Sigmoid colon (tissue), 7 donors: Measurements from ENCODE around the gene MSH3. TPM values are rescaled to one million over a fixed set of nuclear protein-coding genes. Genes with fewer than 3 reads are reported as not detected.

Source experiments
- DNase-seq: peaks from one replicate; pipeline ENCODE4 v3.0.0-alpha.2; 2019
- H3K27ac ChIP-seq, 4 donors: fragments of 200-600 bp; sonication (generic); one replicate each; pipeline ENCODE4 v1.5.1; 2016 to 2019; ENCODE audit warnings: mild to moderate bottlenecking in 1 of 4
- H3K27me3 ChIP-seq, 3 donors: fragments of 200-600 bp; sonication (generic); one replicate each; pipeline ENCODE4 v1.5.1; 2019; ENCODE audit warnings: mild to moderate bottlenecking in 1 of 3
- H3K36me3 ChIP-seq, 4 donors: fragments of 200-600 bp; sonication (generic); one replicate each; pipeline ENCODE4 v1.5.1; 2016 to 2019
- H3K4me1 ChIP-seq, 4 donors: fragments of 200-600 bp; sonication (generic); one replicate each; pipeline ENCODE4 v1.5.1; 2017 to 2019
- H3K4me3 ChIP-seq, 4 donors: fragments of 200-600 bp; sonication (generic); one replicate each; pipeline ENCODE4 v1.5.1; 2017 to 2019; ENCODE audit warnings: mild to moderate bottlenecking in 2 of 4, moderate library complexity in 1 of 4
- H3K9me3 ChIP-seq, 4 donors: fragments of 200-600 bp in 3 of 4; sonication (generic) in 3 of 4; one replicate each; pipeline versions ENCODE4 v1.5.1 to v1.6.1; 2013 to 2019
- CTCF ChIP-seq, 4 experiments: fragments of 450-650 bp in 3 of 4; fragments of 200-600 bp in 1 of 4; IDR thresholded peaks; one replicate each; pipeline ENCODE4 v1.5.1; 2016 to 2019; ENCODE audit warnings: antibody characterized with exemption in 4 of 4, mild to moderate bottlenecking in 3 of 4, moderate library complexity in 2 of 4
- EP300 ChIP-seq, 4 donors: sonication (generic); formaldehyde crosslinking; IDR thresholded peaks; one replicate each; pipeline ENCODE4 v1.6.1; 2017; ENCODE audit warnings: antibody characterized with exemption in 4 of 4
- POLR2A ChIP-seq, 2 donors: fragments of 450-650 bp; IDR thresholded peaks; one replicate each; pipeline ENCODE4 v1.6.1; 2016; ENCODE audit warnings: antibody characterized with exemption in 2 of 2, mild to moderate bottlenecking in 2 of 2, moderate library complexity in 2 of 2
- POLR2AphosphoS5 ChIP-seq, 4 donors: sonication (generic); formaldehyde crosslinking; IDR thresholded peaks; one replicate each; pipeline ENCODE4 v1.6.1; 2017; ENCODE audit warnings: antibody characterized with exemption in 4 of 4
- WGBS, 2 donors: extraction: QIAGEN DNeasy Blood & Tissue Kit; methylation state at CpG; one replicate each; pipeline ENCODE4 v1.1.7; 2013; 5-methylcytosine and 5-hydroxymethylcytosine counted together
- intact Hi-C: fragments of 100-400 bp; cut with DNase I; formaldehyde crosslinking; loops from one replicate; pipeline ENCODE4 v1.15.1; 2023
- polyA plus RNA-seq, 3 donors: library from polyadenylated mRNA; stranded (reverse); fragments of 200-250 nt; gene quantifications; one replicate each; pipeline ENCODE4 v1.2.3, GENCODE V29; 2013
- total RNA-seq, 4 donors: library from RNA; depleted of rRNA; stranded (reverse); fragments of >200 nt; gene quantifications; one replicate each; pipeline ENCODE4 v1.1.0, GENCODE V29; 2016
- donor health status: healthy with polysubstance abuse.
- donor health status: Bipolar disorder and iron deficiency.
- donor health status: healthy.

MSH3 gene
- total and polyA plus RNA-seq, 7 donors: 3.6 to 15.3 (median 11.8) TPM

GRCh38 chr5:80609692-80610091, 44.8 kb upstream of the MSH3 start:
- DNase-seq: no peak
- intact Hi-C loops: no loop called here
- Histone ChIP-seq H3K4me1 (no peaks in the 10 kb centered on the region), H3K27ac (no peak overlapping the region), H3K27me3 (no peaks in the 10 kb centered on the region), H3K9me3 (no peaks in the 10 kb centered on the region), H3K4me3 (no peak overlapping the region), H3K36me3 (no peaks in the 10 kb centered on the region)
- 86 to 92% methylated on average over 1 of the region's 1 CpG for WGBS, 2 donors
- no peak for TF ChIP-seq POLR2AphosphoS5 (IDR thresholded peaks at IDR 0.05)
- no peak for TF ChIP-seq CTCF (IDR thresholded peaks at IDR 0.05)

GRCh38 chr5:80615266-80615914, 39.1 kb upstream of the MSH3 start:
- Histone ChIP-seq H3K9me3 (no peaks in the 10 kb centered on the region), H3K27ac (no peak overlapping the region), H3K4me3 (no peak overlapping the region), H3K27me3 (no peaks in the 10 kb centered on the region), H3K4me1 (no peaks in the 10 kb centered on the region), H3K36me3 (no peaks in the 10 kb centered on the region)
- no peak for DNase-seq
- no peak for TF ChIP-seq POLR2AphosphoS5 (IDR thresholded peaks at IDR 0.05)
- no peak for TF ChIP-seq CTCF (IDR thresholded peaks at IDR 0.05)
- no peak for TF ChIP-seq POLR2A (IDR thresholded peaks at IDR 0.05)
- TF ChIP-seq EP300 (IDR thresholded peaks at IDR 0.05): no peak
- intact Hi-C loops: no loop called here
- WGBS, 2 donors: 85 to 87% methylated on average over 17 of the region's 17 CpGs

GRCh38 chr5:80618438-80618837, 36.0 kb upstream of the MSH3 start:
- no peaks in the 10 kb centered on the region for H3K9me3 ChIP-seq
- 93 to 97% methylated on average over 4 of the region's 4 CpGs for WGBS, 2 donors
- intact Hi-C loops: no loop called here
- TF ChIP-seq POLR2AphosphoS5 (IDR thresholded peaks at IDR 0.05) (no peak), POLR2A (IDR thresholded peaks at IDR 0.05) (no peak), CTCF (IDR thresholded peaks at IDR 0.05) (no peak), EP300 (IDR thresholded peaks at IDR 0.05) (no peak)
- no peaks in the 10 kb centered on the region for H3K36me3 ChIP-seq
- no peaks in the 10 kb centered on the region for H3K4me1 ChIP-seq
- DNase-seq: no peak
- no peak overlapping the region for H3K27ac ChIP-seq
- H3K27me3 ChIP-seq: no peaks in the 10 kb centered on the region
- no peak overlapping the region for H3K4me3 ChIP-seq

GRCh38 chr5:80619086-80619485, 35.4 kb upstream of the MSH3 start:
- Histone ChIP-seq H3K27me3 (no peaks in the 10 kb centered on the region), H3K27ac (no peak overlapping the region), H3K9me3 (no peaks in the 10 kb centered on the region), H3K4me1 (no peaks in the 10 kb centered on the region), H3K36me3 (no peaks in the 10 kb centered on the region), H3K4me3 (no peak overlapping the region)
- TF ChIP-seq CTCF (IDR thresholded peaks at IDR 0.05) (no peak), POLR2A (IDR thresholded peaks at IDR 0.05) (no peak), EP300 (IDR thresholded peaks at IDR 0.05) (no peak), POLR2AphosphoS5 (IDR thresholded peaks at IDR 0.05) (no peak)
- no peak for DNase-seq
- intact Hi-C loops: no loop called here
- 54 to 79% methylated on average over 1 of the region's 1 CpG for WGBS, 2 donors

GRCh38 chr5:80620211-80620610, 34.2 kb upstream of the MSH3 start:
- TF ChIP-seq POLR2AphosphoS5 (IDR thresholded peaks at IDR 0.05): no peak
- TF ChIP-seq EP300 (IDR thresholded peaks at IDR 0.05): no peak
- no peak for TF ChIP-seq POLR2A (IDR thresholded peaks at IDR 0.05)
- no peak for TF ChIP-seq CTCF (IDR thresholded peaks at IDR 0.05)
- intact Hi-C loops: no loop called here
- H3K9me3 ChIP-seq: no peaks in the 10 kb centered on the region
- 87 to 93% methylated on average over 4 of the region's 4 CpGs for WGBS, 2 donors
- H3K27me3 ChIP-seq: no peaks in the 10 kb centered on the region
- no peak overlapping the region for H3K4me3 ChIP-seq
- H3K36me3 ChIP-seq: no peaks in the 10 kb centered on the region
- no peak for DNase-seq
- no peaks in the 10 kb centered on the region for H3K4me1 ChIP-seq
- H3K27ac ChIP-seq: no peak overlapping the region
